Kidney tubule cell (primary cell): ENCODE results near the gene TBX15.

ENCODE experiments used
- DNase-seq: peaks from one replicate; pipeline ENCODE4 v3.0.0-alpha.2; 2018; ENCODE audit warnings: low spot score

Gene TBX15

GRCh38 chr1:118988186-118989005 lies at the start of gene TBX15:
TBX15 (minus strand) TSS chr1:118988343; CDS start chr1:118987795, 548 bp downstream.
- DNase-seq: no peak

GRCh38 chr1:119034359-119034758 lies 46.2 kb upstream of the TBX15 start:
- DNase-seq: no peak

GRCh38 chr1:119032986-119033385 lies 44.8 kb upstream of the TBX15 start:
- DNase-seq: no peak

- no peak for DNase-seq
Measured at GRCh38 chr1:119027759-119028158, 39.6 kb upstream of the TBX15 start.

GRCh38 chr1:119026956-119027355 lies 38.8 kb upstream of the TBX15 start:
- no peak for DNase-seq

GRCh38 chr1:119015547-119015946 lies 27.4 kb upstream of the TBX15 start:
- no peak for DNase-seq

GRCh38 chr1:119012383-119012782 lies 24.2 kb upstream of the TBX15 start:
- peak; percentile 20 for DNase-seq

GRCh38 chr1:119011706-119012105 lies 23.6 kb upstream of the TBX15 start:
- no peak for DNase-seq

GRCh38 chr1:119011116-119011515 lies 23.0 kb upstream of the TBX15 start:
- DNase-seq: no peak

- peak; percentile 82 for DNase-seq
Measured at GRCh38 chr1:119010201-119010600, 22.1 kb upstream of the TBX15 start.

- no peak for DNase-seq
Measured at GRCh38 chr1:119009312-119009655, 21.1 kb upstream of the TBX15 start.

GRCh38 chr1:119008483-119009311 lies 20.6 kb upstream of the TBX15 start:
- peak; percentile 84 for DNase-seq

GRCh38 chr1:119007670-119008482 lies 19.7 kb upstream of the TBX15 start:
- peak; percentile 32 for DNase-seq

GRCh38 chr1:119007339-119007669 lies 19.2 kb upstream of the TBX15 start:
- DNase-seq: no peak

- DNase-seq: no peak
Measured at GRCh38 chr1:119006406-119007279, 18.5 kb upstream of the TBX15 start.

- no peak for DNase-seq
Measured at GRCh38 chr1:119005724-119006405, 17.7 kb upstream of the TBX15 start.

GRCh38 chr1:119004781-119005180 lies 16.6 kb upstream of the TBX15 start:
- DNase-seq: no peak

GRCh38 chr1:119004129-119004527 lies 16.0 kb upstream of the TBX15 start:
- no peak for DNase-seq

- DNase-seq: no peak
Measured at GRCh38 chr1:119003413-119004128, 15.4 kb upstream of the TBX15 start.

GRCh38 chr1:119002028-119002686 lies 14.0 kb upstream of the TBX15 start:
- peak; percentile 87 for DNase-seq
